CD4-positive, alpha-beta T cell (primary cell): ENCODE data around the gene PFDN1. TPM values are rescaled to one million over a fixed set of nuclear protein-coding genes. Genes with fewer than 3 reads are reported as not detected.

Experiments used
- ATAC-seq: fragments of 200-7000 bp; cut with Tn5 transposase; one replicate; pipeline ENCODE4 v1.10.0; 2022; ENCODE audit warnings: mild to moderate bottlenecking; ENCODE audit not compliant: poor library complexity
- CTCF ChIA-PET: fragments of 350-600 bp; sonication (Branson Sonifier 250); formaldehyde crosslinking; loops from one replicate; lab custom pipeline; 2021; ENCODE audit warnings: antibody characterized with exemption, inconsistent platforms; lab: Charles Lee
- POLR2A ChIA-PET: fragments of 350-600 bp; sonication (Branson Sonifier 250); formaldehyde crosslinking; loops from one replicate; lab custom pipeline; 2021; ENCODE audit warnings: antibody characterized with exemption, inconsistent platforms; lab: Charles Lee
- DNase-seq, 14 experiments: peaks; one replicate each; pipeline ENCODE4 v3.0.0-alpha.2; 2013 to 2020; ENCODE audit warnings: mixed read lengths in 2 of 14
- H3K27ac ChIP-seq, 2 donors: one replicate each; pipeline versions ENCODE4 v1.5.1 to v1.7.0; 2013; ENCODE audit warnings: low read length in 2 of 2, low read depth in 1 of 2, mild to moderate bottlenecking in 1 of 2
- H3K27me3 ChIP-seq, 2 experiments: 1 replicate in 1 of 2; 2 replicates in 1 of 2; pipeline versions ENCODE4 v1.6.1 to v1.7.0; 2013; ENCODE audit warnings: low read length in 2 of 2, control low read depth in 1 of 2, mild to moderate bottlenecking in 1 of 2, moderate library complexity in 1 of 2; ENCODE audit not compliant: insufficient read depth in 2 of 2, control insufficient read depth in 1 of 2
- H3K36me3 ChIP-seq: one replicate; pipeline ENCODE4 v1.6.1; 2013; ENCODE audit warnings: low read length, control low read depth; ENCODE audit not compliant: insufficient read depth
- H3K4me1 ChIP-seq: one replicate; pipeline ENCODE4 v1.6.1; 2013; ENCODE audit warnings: low read length, control low read depth; ENCODE audit not compliant: insufficient read depth
- H3K4me3 ChIP-seq: one replicate; pipeline ENCODE4 v1.5.1; 2013; ENCODE audit warnings: mild to moderate bottlenecking, low read length, moderate library complexity
- H3K9me3 ChIP-seq, 2 experiments: 1 replicate in 1 of 2; 2 replicates in 1 of 2; pipeline versions ENCODE4 v1.6.1 to v1.7.0; 2013; ENCODE audit warnings: low read length in 2 of 2, mild to moderate bottlenecking in 2 of 2, control low read depth in 1 of 2, moderate library complexity in 1 of 2; ENCODE audit not compliant: control insufficient read depth in 1 of 2, insufficient read depth in 1 of 2
- H3K27ac Mint-ChIP-seq: one replicate; pipeline ENCODE4 v1.8.0; 2020; ENCODE audit warnings: mixed read lengths
- H3K27me3 Mint-ChIP-seq: one replicate; pipeline ENCODE4 v1.8.0; 2021; ENCODE audit warnings: mixed read lengths
- H3K36me3 Mint-ChIP-seq: one replicate; pipeline ENCODE4 v1.8.0; 2021; ENCODE audit warnings: low read depth, mixed read lengths
- H3K4me1 Mint-ChIP-seq: one replicate; pipeline ENCODE4 v1.8.0; 2021; ENCODE audit warnings: low read depth, mixed read lengths
- H3K4me3 Mint-ChIP-seq: one replicate; pipeline ENCODE4 v1.8.0; 2020; ENCODE audit warnings: mild to moderate bottlenecking, mixed read lengths
- H3K9me3 Mint-ChIP-seq: one replicate; pipeline ENCODE4 v1.8.0; 2020; ENCODE audit warnings: mixed read lengths
- CTCF ChIP-seq: fragments of 200-600 bp; IDR thresholded peaks from one replicate; pipeline ENCODE4 v1.8.0; 2022; ENCODE audit warnings: antibody characterized with exemption, mild to moderate bottlenecking
- intact Hi-C, 2 experiments: fragments of 100-400 bp; cut with DNase I in 1 of 2; cut with micrococcal nuclease in 1 of 2; formaldehyde crosslinking; loops; one replicate each; pipeline versions ENCODE4 v1.15.1 to v1.9.0; 2023 to 2025; cut with DNase I, micrococcal nuclease
- total RNA-seq, 174 experiments: library from RNA in 2 of 174; stranded (reverse) in 2 of 174; gene quantifications; one replicate each; pipeline ENCODE4 v1.2.3 and lab custom pipeline; 2021 to 2026

The PFDN1 gene
- total RNA-seq, 2 experiments from 2014 or later, result 21.3 to 22.0 TPM

- DNase-seq, result no peak
- POLR2A ChIA-PET, result no interaction called here
- Histone ChIP-seq H3K27ac (no peak overlapping the region), H3K4me1 (no peaks in the 10 kb centered on the region), H3K27me3 (no peaks in the 10 kb centered on the region), H3K9me3 (no peaks in the 10 kb centered on the region), H3K36me3 (no peaks in the 10 kb centered on the region), H3K4me3 (no peak overlapping the region)
- no peak for ATAC-seq
- no peaks in the 10 kb centered on the region for H3K4me1 Mint-ChIP-seq
- H3K4me3 Mint-ChIP-seq, result no peak overlapping the region
- CTCF ChIA-PET, result no interaction called here
- no peaks in the 10 kb centered on the region for H3K27me3 Mint-ChIP-seq
- TF ChIP-seq CTCF, result no peak
- H3K36me3 Mint-ChIP-seq, result no peaks in the 10 kb centered on the region
- intact Hi-C loops, result no loop called here
- H3K27ac Mint-ChIP-seq, result no peak overlapping the region
- H3K9me3 Mint-ChIP-seq, result no peaks in the 10 kb centered on the region
Measured at GRCh38 chr5:140227046-140227445, 75.9 kb downstream of the PFDN1 start.

DNA sequence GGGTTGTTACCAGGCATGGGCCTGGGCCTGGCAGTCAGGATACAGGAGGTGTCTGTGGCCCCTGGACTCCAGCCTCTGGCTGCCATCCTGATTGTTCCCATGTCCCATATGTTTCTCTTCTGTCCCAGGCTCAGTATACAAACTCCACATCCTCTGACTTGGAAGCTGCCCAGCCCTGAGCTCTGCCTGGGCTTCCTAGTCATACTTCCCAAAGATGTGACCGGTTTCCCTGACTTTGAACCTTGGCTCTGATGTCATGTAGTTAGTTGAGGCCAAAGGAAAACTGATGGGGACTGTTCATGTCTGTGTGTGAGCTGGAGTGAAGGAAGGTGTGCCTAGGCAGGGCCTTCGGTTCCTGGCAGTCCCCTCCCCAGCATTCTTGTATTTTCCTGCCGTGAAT is 77.5 kb downstream of the PFDN1 start:
- Mint-ChIP-seq H3K36me3 (no peaks in the 10 kb centered on the region), H3K4me3 (no peak overlapping the region), H3K9me3 (no peaks in the 10 kb centered on the region), H3K27me3 (no peaks in the 10 kb centered on the region), H3K4me1 (no peaks in the 10 kb centered on the region), H3K27ac (no peak overlapping the region)
- no peak overlapping the region for H3K27ac ChIP-seq
- CTCF ChIA-PET, result no interaction called here
- no peaks in the 10 kb centered on the region for H3K9me3 ChIP-seq
- ATAC-seq (no peak), DNase-seq (no peak)
- no peaks in the 10 kb centered on the region for H3K4me1 ChIP-seq
- TF ChIP-seq CTCF, result no peak
- no peak overlapping the region for H3K4me3 ChIP-seq
- H3K36me3 ChIP-seq, result no peaks in the 10 kb centered on the region
- intact Hi-C loops, result no loop called here
- POLR2A ChIA-PET, result no interaction called here
- H3K27me3 ChIP-seq, result no peaks in the 10 kb centered on the region

GRCh38 chr5:140224658-140225057 is 78.2 kb downstream of the PFDN1 start:
- Histone ChIP-seq H3K27ac (no peak overlapping the region), H3K9me3 (no peaks in the 10 kb centered on the region), H3K4me3 (no peak overlapping the region), H3K36me3 (no peaks in the 10 kb centered on the region), H3K4me1 (no peaks in the 10 kb centered on the region), H3K27me3 (no peaks in the 10 kb centered on the region)
- TF ChIP-seq CTCF, result no peak
- H3K4me3 Mint-ChIP-seq, result no peak overlapping the region
- intact Hi-C loops, result no loop called here
- no peaks in the 10 kb centered on the region for H3K9me3 Mint-ChIP-seq
- H3K27me3 Mint-ChIP-seq, result no peaks in the 10 kb centered on the region
- H3K27ac Mint-ChIP-seq, result no peak overlapping the region
- H3K36me3 Mint-ChIP-seq, result no peaks in the 10 kb centered on the region
- POLR2A ChIA-PET, result no interaction called here
- CTCF ChIA-PET, result no interaction called here
- no peaks in the 10 kb centered on the region for H3K4me1 Mint-ChIP-seq
- DNase-seq (no peak), ATAC-seq (no peak)
